ENCODE measurements around the gene TCERG1. TPM values are rescaled to one million over a fixed set of nuclear protein-coding genes. Genes with fewer than 3 reads are reported as not detected.

TCERG1 gene
- total RNA-seq (2022; extraction: Qiagen RNA extraction) = 41.9 to 55.6 TPM (median 50.2 TPM) in 5 replicates

GRCh38 chr5:146446861-146447733 lies at the start of gene TCERG1:
Gene TCERG1 (plus strand): TSS chr5:146447333. CDS start chr5:146447350, 17 bp downstream.

GRCh38 chr5:146516151-146516475 lies 69.0 kb downstream of the TCERG1 start, which contains the start of gene GPR151:
Gene GPR151 (minus strand): TSS chr5:146516190. CDS start chr5:146516113, 77 bp downstream.

Other genes with a start within 250 kb of the TCERG1 start
- 11.1 to 16.7 TPM (median 12.4 TPM) in 5 replicates for gene RBM27, start 243.7 kb upstream of the TCERG1 start, total RNA-seq (2022; extraction: Qiagen RNA extraction)
- 0.05 to 0.20 TPM (median 0.13 TPM) in 5 replicates for gene POU4F3, start 108.5 kb upstream of the TCERG1 start, total RNA-seq (2022; extraction: Qiagen RNA extraction)
- gene GPR151, start 68.9 kb downstream of the TCERG1 start, total RNA-seq (2022; extraction: Qiagen RNA extraction) = not detected in 5 replicates